Kidney epithelial cell (primary cell): Measurements from ENCODE around the gene FBLN7. TPM values are rescaled to one million over a fixed set of nuclear protein-coding genes. Genes with fewer than 3 reads are reported as not detected.

Source experiments
- DNase-seq: peaks from one replicate; pipeline ENCODE4 v3.0.0-alpha.2; 2010; ENCODE audit warnings: low read depth
- H3K27me3 ChIP-seq: 2 replicates; pipeline ENCODE4 v1.6.0; 2011; ENCODE audit warnings: low read length; ENCODE audit not compliant: control insufficient read depth, insufficient read depth
- H3K36me3 ChIP-seq: 2 replicates; pipeline ENCODE4 v1.5.1; 2011; ENCODE audit warnings: low read length; ENCODE audit not compliant: control insufficient read depth, insufficient read depth
- H3K4me3 ChIP-seq: 2 replicates; pipeline ENCODE4 v1.5.1; 2011; ENCODE audit warnings: low read depth, mild to moderate bottlenecking, control low read depth, low read length
- CTCF ChIP-seq: IDR thresholded peaks from 2 replicates; pipeline ENCODE4 v1.5.1; 2011; ENCODE audit warnings: mild to moderate bottlenecking, moderate library complexity, low read length, control low read depth, inconsistent platforms; ENCODE audit not compliant: insufficient read depth, poor library complexity, severe bottlenecking
- total RNA-seq: library from RNA; depleted of rRNA; stranded (reverse); fragments of >200 nt; gene quantifications from 2 replicates; pipeline ENCODE4 v1.2.3, GENCODE V29; 2015

Gene FBLN7
- total RNA-seq, 1 donor from 2014 or later = 1.0 TPM

GRCh38 chr2:112182581-112183034, 44.4 kb downstream of the FBLN7 start:
- TF ChIP-seq CTCF = no peak

DNA sequence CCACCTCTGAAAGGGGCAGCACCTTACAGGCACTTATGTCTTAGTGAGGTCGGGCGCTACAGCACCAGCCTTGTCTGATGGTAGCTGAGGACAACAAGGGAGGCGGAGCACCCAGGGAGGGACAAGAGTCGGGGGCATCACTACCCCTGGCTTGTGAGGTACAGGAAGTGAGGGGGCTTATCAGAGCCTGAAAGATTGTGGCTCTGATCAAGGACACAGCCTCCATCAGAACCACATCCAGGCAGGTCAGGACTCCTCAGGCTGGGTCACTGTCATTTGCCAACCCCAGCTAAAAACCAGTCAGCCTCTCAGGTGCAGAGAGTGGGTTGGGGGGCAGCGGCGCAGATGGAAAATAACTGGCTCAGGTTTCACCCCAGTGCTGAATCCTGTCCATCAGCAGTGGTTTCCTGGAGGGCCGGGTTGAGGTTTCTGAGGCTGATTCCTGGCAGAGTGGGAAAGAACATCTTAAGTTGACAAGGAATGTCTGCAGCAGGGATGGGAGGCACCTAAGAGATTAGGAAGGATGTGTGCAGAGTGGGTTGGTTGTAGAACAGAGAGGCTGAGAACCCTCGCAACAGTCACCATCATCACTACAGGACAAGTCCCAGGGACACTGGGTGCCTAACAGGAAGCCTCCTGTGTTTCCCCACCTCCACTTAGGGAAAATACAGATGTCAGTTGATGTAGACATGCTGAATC, 45.3 kb downstream of the FBLN7 start:
- DNase-seq = no peak
- Histone ChIP-seq H3K27me3 (peaks cover 13% of the 10 kb centered on the region), H3K36me3 (no peaks in the 10 kb centered on the region), H3K4me3 (no peak overlapping the region)
- TF ChIP-seq CTCF = no peak

More at GRCh38 chr2:112182581-112183034, 44.4 kb downstream of the FBLN7 start:
- peaks cover 13% of the 10 kb centered on the region for H3K27me3 ChIP-seq
- no peak for DNase-seq
- H3K36me3 ChIP-seq = no peaks in the 10 kb centered on the region
- no peak overlapping the region for H3K4me3 ChIP-seq

DNA sequence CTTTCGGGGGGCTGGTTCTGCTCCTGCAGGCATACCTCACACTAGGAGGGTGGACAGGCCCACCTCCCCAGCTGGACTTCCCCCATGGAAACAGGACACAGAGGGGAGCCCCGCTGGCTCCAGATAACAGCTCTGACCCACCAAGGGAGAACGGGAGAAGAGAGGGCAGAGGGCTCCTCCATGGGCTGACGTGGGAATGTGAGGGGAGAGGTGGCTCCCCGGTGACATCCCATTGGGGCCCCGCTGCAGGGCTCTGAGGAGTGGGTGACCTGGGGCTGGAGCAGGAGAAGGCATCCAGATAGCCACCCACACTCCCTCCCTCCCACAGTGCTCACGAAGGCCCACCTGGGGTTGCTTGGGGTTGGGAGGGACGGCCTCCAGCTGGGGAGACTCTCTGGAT, 45.9 kb downstream of the FBLN7 start:
- H3K4me3 ChIP-seq = no peak overlapping the region
- TF ChIP-seq CTCF = no peak
- peaks cover 13% of the 10 kb centered on the region for H3K27me3 ChIP-seq
- no peaks in the 10 kb centered on the region for H3K36me3 ChIP-seq
- no peak for DNase-seq

DNA sequence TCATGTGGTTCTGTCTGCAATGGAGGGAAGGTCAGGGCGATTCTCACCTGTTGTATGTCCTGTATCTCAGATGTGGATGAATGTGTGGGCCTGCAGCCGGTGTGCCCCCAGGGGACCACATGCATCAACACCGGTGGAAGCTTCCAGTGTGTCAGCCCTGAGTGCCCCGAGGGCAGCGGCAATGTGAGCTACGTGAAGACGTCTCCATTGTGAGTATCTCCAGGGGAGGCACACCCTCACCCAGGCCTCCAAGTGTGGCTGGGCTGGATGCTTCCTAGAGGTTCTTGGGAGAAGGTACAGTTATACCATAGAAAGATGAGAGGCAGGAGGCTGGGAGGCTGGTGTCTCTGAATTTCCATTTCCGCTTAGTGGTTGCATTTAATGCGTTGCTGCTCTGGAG, 46.9 kb downstream of the FBLN7 start:
- Histone ChIP-seq H3K4me3 (no peak overlapping the region), H3K36me3 (no peaks in the 10 kb centered on the region), H3K27me3 (peaks cover 13% of the 10 kb centered on the region)
- DNase-seq = no peak
- no peak for TF ChIP-seq CTCF

DNA sequence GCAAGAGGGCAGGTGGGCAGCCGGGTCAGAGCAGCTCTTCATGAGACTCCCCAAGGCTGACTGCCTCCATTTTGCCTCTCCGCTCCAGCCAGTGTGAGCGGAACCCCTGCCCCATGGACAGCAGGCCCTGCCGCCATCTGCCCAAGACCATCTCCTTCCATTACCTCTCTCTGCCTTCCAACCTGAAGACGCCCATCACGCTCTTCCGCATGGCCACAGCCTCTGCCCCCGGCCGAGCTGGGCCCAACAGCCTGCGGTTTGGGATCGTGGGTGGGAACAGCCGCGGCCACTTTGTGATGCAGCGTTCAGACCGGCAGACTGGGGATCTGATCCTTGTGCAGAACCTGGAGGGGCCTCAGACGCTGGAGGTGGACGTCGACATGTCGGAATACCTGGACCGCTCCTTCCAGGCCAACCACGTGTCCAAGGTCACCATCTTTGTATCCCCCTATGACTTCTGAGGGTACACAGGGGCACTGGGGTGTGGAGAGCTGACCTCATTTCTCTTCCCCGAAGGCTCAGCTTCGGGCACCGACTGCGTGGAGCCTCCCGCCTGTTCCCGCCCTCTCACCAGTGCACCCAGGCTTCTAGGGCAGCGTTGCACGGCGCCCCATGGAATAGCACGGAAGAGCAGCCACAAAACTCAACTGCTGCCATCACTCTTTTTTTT, 49.0 kb downstream of the FBLN7 start:
- H3K36me3 ChIP-seq = no peaks in the 10 kb centered on the region
- DNase-seq = no peak
- H3K4me3 ChIP-seq = no peak overlapping the region
- no peak for TF ChIP-seq CTCF
- H3K27me3 ChIP-seq = peaks cover 3% of the 10 kb centered on the region
